Gastroesophageal sphincter (tissue), 3 donors: ENCODE results near the gene FMOD.

Experiments used
- POLR2A ChIP-seq, 2 donors: fragments of 450-650 bp; IDR thresholded peaks; one replicate each; pipeline ENCODE4 v1.6.1; 2017; ENCODE audit warnings: antibody characterized with exemption in 2 of 2, mild to moderate bottlenecking in 2 of 2, moderate library complexity in 1 of 2
- POLR2AphosphoS5 ChIP-seq: sonication (generic); formaldehyde crosslinking; IDR thresholded peaks from one replicate; pipeline ENCODE4 v1.6.1; 2017; ENCODE audit warnings: antibody characterized with exemption
- TF ChIP-seq, protein P1 (sequence below), 4 experiments: fragments of 200-600 bp in 2 of 4; fragments of 450-650 bp in 2 of 4; sonication (generic) in 1 of 4; IDR thresholded peaks; one replicate each; pipeline ENCODE4 v1.5.1; 2017 to 2019; ENCODE audit warnings: antibody characterized with exemption in 4 of 4, mild to moderate bottlenecking in 2 of 4, moderate library complexity in 2 of 4

GRCh38 chr1:203328714-203329122, 22.2 kb downstream of the FMOD start:
- TF ChIP-seq, protein P1, sequence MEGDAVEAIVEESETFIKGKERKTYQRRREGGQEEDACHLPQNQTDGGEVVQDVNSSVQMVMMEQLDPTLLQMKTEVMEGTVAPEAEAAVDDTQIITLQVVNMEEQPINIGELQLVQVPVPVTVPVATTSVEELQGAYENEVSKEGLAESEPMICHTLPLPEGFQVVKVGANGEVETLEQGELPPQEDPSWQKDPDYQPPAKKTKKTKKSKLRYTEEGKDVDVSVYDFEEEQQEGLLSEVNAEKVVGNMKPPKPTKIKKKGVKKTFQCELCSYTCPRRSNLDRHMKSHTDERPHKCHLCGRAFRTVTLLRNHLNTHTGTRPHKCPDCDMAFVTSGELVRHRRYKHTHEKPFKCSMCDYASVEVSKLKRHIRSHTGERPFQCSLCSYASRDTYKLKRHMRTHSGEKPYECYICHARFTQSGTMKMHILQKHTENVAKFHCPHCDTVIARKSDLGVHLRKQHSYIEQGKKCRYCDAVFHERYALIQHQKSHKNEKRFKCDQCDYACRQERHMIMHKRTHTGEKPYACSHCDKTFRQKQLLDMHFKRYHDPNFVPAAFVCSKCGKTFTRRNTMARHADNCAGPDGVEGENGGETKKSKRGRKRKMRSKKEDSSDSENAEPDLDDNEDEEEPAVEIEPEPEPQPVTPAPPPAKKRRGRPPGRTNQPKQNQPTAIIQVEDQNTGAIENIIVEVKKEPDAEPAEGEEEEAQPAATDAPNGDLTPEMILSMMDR (IDR thresholded peaks at IDR 0.05): no peak
- TF ChIP-seq POLR2A (IDR thresholded peaks at IDR 0.05): no peak
- TF ChIP-seq POLR2AphosphoS5: no peak
